ENCODE results near the gene TCTN3. TPM values are rescaled to one million over a fixed set of nuclear protein-coding genes. Genes with fewer than 3 reads are reported as not detected.

Gene TCTN3
- total RNA-seq, 1 donor from 2014 or later = 44.3 TPM

GRCh38 chr10:95711492-95711891 is 17.8 kb upstream of the TCTN3 start:
- no peak overlapping the region for H3K9ac ChIP-seq (ENCODE audit: low read length)
- no peaks in the 10 kb centered on the region for H3K27me3 ChIP-seq (ENCODE audit: insufficient read depth, low read length)
- H3K36me3 ChIP-seq (ENCODE audit: insufficient read depth, low read length) = no peaks in the 10 kb centered on the region
- no peaks in the 10 kb centered on the region for H3K36me3 Mint-ChIP-seq (ENCODE audit: low read depth, unreplicated experiment)
- H3K27me3 Mint-ChIP-seq (ENCODE audit: low read depth, unreplicated experiment) = no peaks in the 10 kb centered on the region
- FAIRE-seq (no peak), DNase-seq (ENCODE audit: low read depth) (no peak)
- no peaks in the 10 kb centered on the region for H4K20me1 ChIP-seq (ENCODE audit: insufficient read depth, low read length)
- H3K4me2 ChIP-seq (ENCODE audit: low read length) = no peak overlapping the region
- H2AFZ ChIP-seq (ENCODE audit: low read depth, low read length) = no peak overlapping the region
- no peaks in the 10 kb centered on the region for H3K9me3 ChIP-seq (ENCODE audit: insufficient read depth, low read depth, low read length)
- no peaks in the 10 kb centered on the region for H3K9me3 Mint-ChIP-seq (ENCODE audit: unreplicated experiment)
- TF ChIP-seq CTCF (IDR thresholded peaks at IDR 0.05; ENCODE audit: insufficient read depth, low read depth, low read length) = no peak
- TF ChIP-seq EZH2 (IDR thresholded peaks at IDR 0.05; ENCODE audit: insufficient read depth, low read length) = no peak
- no peaks in the 10 kb centered on the region for H3K4me1 Mint-ChIP-seq (ENCODE audit: low read depth, unreplicated experiment)
- no peak overlapping the region for H3K27ac Mint-ChIP-seq (ENCODE audit: unreplicated experiment)
- H3K4me1 ChIP-seq (ENCODE audit: insufficient read depth, low read length) = no peaks in the 10 kb centered on the region
- no peak overlapping the region for H3K4me3 ChIP-seq (ENCODE audit: insufficient read depth, low read depth, low read length)
- H3K79me2 ChIP-seq (ENCODE audit: insufficient read depth, low read length) = no peaks in the 10 kb centered on the region
- no peak overlapping the region for H3K27ac ChIP-seq (ENCODE audit: low read depth, low read length)
- no peak overlapping the region for H3K4me3 Mint-ChIP-seq (ENCODE audit: unreplicated experiment)

GRCh38 chr10:95706990-95707389 is 13.3 kb upstream of the TCTN3 start:
- TF ChIP-seq EZH2 (IDR thresholded peaks at IDR 0.05; ENCODE audit: insufficient read depth, low read length) (no peak), CTCF (IDR thresholded peaks at IDR 0.05; ENCODE audit: insufficient read depth, low read depth, low read length) (no peak)
- Histone ChIP-seq H3K27ac (ENCODE audit: low read depth, low read length) (no peak overlapping the region), H3K4me2 (ENCODE audit: low read length) (no peak overlapping the region), H3K9ac (ENCODE audit: low read length) (no peak overlapping the region), H3K4me1 (ENCODE audit: insufficient read depth, low read length) (no peaks in the 10 kb centered on the region), H4K20me1 (ENCODE audit: insufficient read depth, low read length) (no peaks in the 10 kb centered on the region), H3K36me3 (ENCODE audit: insufficient read depth, low read length) (no peaks in the 10 kb centered on the region), H3K27me3 (ENCODE audit: insufficient read depth, low read length) (no peaks in the 10 kb centered on the region), H3K79me2 (ENCODE audit: insufficient read depth, low read length) (no peaks in the 10 kb centered on the region), H3K4me3 (ENCODE audit: insufficient read depth, low read depth, low read length) (no peak overlapping the region), H2AFZ (ENCODE audit: low read depth, low read length) (no peak overlapping the region), H3K9me3 (ENCODE audit: insufficient read depth, low read depth, low read length) (no peaks in the 10 kb centered on the region)
- Mint-ChIP-seq H3K27ac (ENCODE audit: unreplicated experiment) (no peak overlapping the region), H3K9me3 (ENCODE audit: unreplicated experiment) (no peaks in the 10 kb centered on the region), H3K4me3 (ENCODE audit: unreplicated experiment) (no peak overlapping the region), H3K27me3 (ENCODE audit: low read depth, unreplicated experiment) (no peaks in the 10 kb centered on the region), H3K4me1 (ENCODE audit: low read depth, unreplicated experiment) (no peaks in the 10 kb centered on the region), H3K36me3 (ENCODE audit: low read depth, unreplicated experiment) (no peaks in the 10 kb centered on the region)
- no peak for FAIRE-seq
- DNase-seq (ENCODE audit: low read depth) = no peak

GRCh38 chr10:95706573-95706972 is 12.8 kb upstream of the TCTN3 start:
- DNase-seq (ENCODE audit: low read depth) (no peak), FAIRE-seq (no peak)
- Histone ChIP-seq H3K9ac (ENCODE audit: low read length) (no peak overlapping the region), H3K9me3 (ENCODE audit: insufficient read depth, low read depth, low read length) (no peaks in the 10 kb centered on the region), H3K79me2 (ENCODE audit: insufficient read depth, low read length) (no peaks in the 10 kb centered on the region), H4K20me1 (ENCODE audit: insufficient read depth, low read length) (no peaks in the 10 kb centered on the region), H3K27me3 (ENCODE audit: insufficient read depth, low read length) (no peaks in the 10 kb centered on the region), H3K4me1 (ENCODE audit: insufficient read depth, low read length) (no peaks in the 10 kb centered on the region), H3K4me2 (ENCODE audit: low read length) (no peak overlapping the region), H3K27ac (ENCODE audit: low read depth, low read length) (no peak overlapping the region), H3K4me3 (ENCODE audit: insufficient read depth, low read depth, low read length) (no peak overlapping the region), H3K36me3 (ENCODE audit: insufficient read depth, low read length) (no peaks in the 10 kb centered on the region), H2AFZ (ENCODE audit: low read depth, low read length) (no peak overlapping the region)
- H3K9me3 Mint-ChIP-seq (ENCODE audit: unreplicated experiment) = no peaks in the 10 kb centered on the region
- H3K4me1 Mint-ChIP-seq (ENCODE audit: low read depth, unreplicated experiment) = no peaks in the 10 kb centered on the region
- H3K36me3 Mint-ChIP-seq (ENCODE audit: low read depth, unreplicated experiment) = no peaks in the 10 kb centered on the region
- no peak for TF ChIP-seq CTCF (IDR thresholded peaks at IDR 0.05; ENCODE audit: insufficient read depth, low read depth, low read length)
- TF ChIP-seq EZH2 (IDR thresholded peaks at IDR 0.05; ENCODE audit: insufficient read depth, low read length) = no peak
- no peak overlapping the region for H3K4me3 Mint-ChIP-seq (ENCODE audit: unreplicated experiment)
- H3K27ac Mint-ChIP-seq (ENCODE audit: unreplicated experiment) = no peak overlapping the region
- no peaks in the 10 kb centered on the region for H3K27me3 Mint-ChIP-seq (ENCODE audit: low read depth, unreplicated experiment)
